Testis (tissue), 3 donors: Measurements from ENCODE around the gene NFIB. TPM values are rescaled to one million over a fixed set of nuclear protein-coding genes. Genes with fewer than 3 reads are reported as not detected.

Source experiments
- DNase-seq: peaks from one replicate; pipeline ENCODE4 v3.0.0-alpha.2; 2019
- H3K27ac ChIP-seq, 2 donors: fragments of 200-600 bp; sonication (generic); one replicate each; pipeline ENCODE4 v1.5.1; 2019
- H3K27me3 ChIP-seq: fragments of 200-600 bp; sonication (generic); one replicate; pipeline ENCODE4 v1.5.1; 2019
- H3K36me3 ChIP-seq: fragments of 200-600 bp; sonication (generic); one replicate; pipeline ENCODE4 v1.5.1; 2017; ENCODE audit warnings: low read depth; ENCODE audit errors: missing control alignments
- H3K4me1 ChIP-seq: fragments of 200-600 bp; sonication (generic); one replicate; pipeline ENCODE4 v1.5.1; 2019
- H3K4me3 ChIP-seq, 2 donors: fragments of 200-600 bp; sonication (generic); one replicate each; pipeline ENCODE4 v1.5.1; 2017 to 2019
- H3K9me3 ChIP-seq: fragments of 200-600 bp; sonication (generic); one replicate; pipeline ENCODE4 v1.5.1; 2017
- CTCF ChIP-seq, 3 experiments: fragments of 450-650 bp in 2 of 3; fragments of 200-600 bp in 1 of 3; sonication (generic) in 1 of 3; IDR thresholded peaks; one replicate each; pipeline ENCODE4 v1.5.1; 2016 to 2019; ENCODE audit warnings: antibody characterized with exemption in 3 of 3, mild to moderate bottlenecking in 2 of 3, moderate library complexity in 1 of 3
- POLR2A ChIP-seq: fragments of 450-650 bp; IDR thresholded peaks from one replicate; pipeline ENCODE4 v1.6.1; 2017; ENCODE audit warnings: antibody characterized with exemption, mild to moderate bottlenecking, moderate library complexity
- WGBS, 2 donors: methylation state at CpG; one replicate each; pipeline ENCODE4 v1.1.5; 2018; 5-methylcytosine and 5-hydroxymethylcytosine counted together
- intact Hi-C: fragments of 100-400 bp; cut with DNase I; formaldehyde crosslinking; loops from one replicate; pipeline ENCODE4 v1.15.1; 2023; ENCODE audit warnings: low total_unique reads
- polyA plus RNA-seq: library from polyadenylated mRNA; stranded (reverse); fragments of 350-450 nt; fragmentation: Illumina TruSeq; extraction: RNeasy Lipid Tissue Mini Kit (QIAGEN cat#74804); gene quantifications from one replicate; pipeline ENCODE4 v1.2.3, GENCODE V29; 2014; ENCODE audit warnings: low read depth, low replicate concordance; ENCODE audit not compliant: insufficient read depth
- total RNA-seq, 2 donors: library from RNA; depleted of rRNA; stranded (reverse); fragments of >200 nt; gene quantifications; one replicate each; pipeline ENCODE4 v1.2.3, GENCODE V29; 2016

Gene NFIB
- total and polyA plus RNA-seq, 3 donors from 2014 or later: 8.4 to 34.7 (median 23.1) TPM

GRCh38 chr9:14301006-14301405, 12.9 kb downstream of the NFIB start:
- intact Hi-C loops: no loop called here
- H3K4me1 ChIP-seq: no peaks in the 10 kb centered on the region
- no peak for DNase-seq
- TF ChIP-seq POLR2A (no peak), CTCF (IDR thresholded peaks at IDR 0.05) (no peak)
- no peaks in the 10 kb centered on the region for H3K9me3 ChIP-seq
- H3K27me3 ChIP-seq: no peaks in the 10 kb centered on the region
- no peaks in the 10 kb centered on the region for H3K36me3 ChIP-seq
- no peak overlapping the region for H3K4me3 ChIP-seq
- no peak overlapping the region for H3K27ac ChIP-seq
- WGBS, 2 donors: 82% methylated on average over 4 of the region's 4 CpGs

- WGBS, 2 donors: 78 to 79% methylated on average over 3 of the region's 3 CpGs
- TF ChIP-seq CTCF (IDR thresholded peaks at IDR 0.05) (no peak), POLR2A (no peak)
- Histone ChIP-seq H3K4me3 (no peak overlapping the region), H3K27ac (no peak overlapping the region), H3K36me3 (no peaks in the 10 kb centered on the region), H3K4me1 (no peaks in the 10 kb centered on the region), H3K27me3 (no peaks in the 10 kb centered on the region), H3K9me3 (no peaks in the 10 kb centered on the region)
- intact Hi-C loops: no loop called here
- DNase-seq: no peak
Observed at GRCh38 chr9:14300588-14300987, 13.4 kb downstream of the NFIB start.

- DNase-seq: no peak
- Histone ChIP-seq H3K27ac (no peak overlapping the region), H3K36me3 (no peaks in the 10 kb centered on the region), H3K4me3 (no peak overlapping the region), H3K4me1 (no peaks in the 10 kb centered on the region), H3K27me3 (no peaks in the 10 kb centered on the region), H3K9me3 (no peaks in the 10 kb centered on the region)
- TF ChIP-seq POLR2A: no peak
- no peak for TF ChIP-seq CTCF (IDR thresholded peaks at IDR 0.05)
- intact Hi-C loops: no loop called here
- 83 to 84% methylated on average over 9 of the region's 9 CpGs for WGBS, 2 donors
Observed at GRCh38 chr9:14300040-14300439, 13.9 kb downstream of the NFIB start.

- 64 to 71% methylated on average over 6 to 7 of the region's 7 CpGs for WGBS, 2 donors
- no peaks in the 10 kb centered on the region for H3K9me3 ChIP-seq
- no peak overlapping the region for H3K4me3 ChIP-seq
- no peaks in the 10 kb centered on the region for H3K27me3 ChIP-seq
- H3K36me3 ChIP-seq: no peaks in the 10 kb centered on the region
- DNase-seq: no peak
- TF ChIP-seq CTCF (IDR thresholded peaks at IDR 0.05): no peak
- TF ChIP-seq POLR2A: no peak
- no peak overlapping the region for H3K27ac ChIP-seq
- intact Hi-C loops: no loop called here
- H3K4me1 ChIP-seq: no peaks in the 10 kb centered on the region
Observed at GRCh38 chr9:14298601-14299022, 15.3 kb downstream of the NFIB start.

- Histone ChIP-seq H3K9me3 (no peaks in the 10 kb centered on the region), H3K27ac (no peak overlapping the region), H3K36me3 (no peaks in the 10 kb centered on the region), H3K4me3 (no peak overlapping the region), H3K27me3 (no peaks in the 10 kb centered on the region), H3K4me1 (no peaks in the 10 kb centered on the region)
- TF ChIP-seq POLR2A (no peak), CTCF (IDR thresholded peaks at IDR 0.05) (no peak)
- no peak for DNase-seq
- WGBS, 2 donors: 85 to 88% methylated on average over 7 of the region's 7 CpGs
- intact Hi-C loops: no loop called here
Observed at GRCh38 chr9:14296495-14297113, 17.3 kb downstream of the NFIB start.
